ENCODE measurements around the gene RASAL2. TPM values are rescaled to one million over a fixed set of nuclear protein-coding genes. Genes with fewer than 3 reads are reported as not detected.

Gene RASAL2
- total RNA-seq, 1 donor from 2014 or later: 12.4 TPM

DNA sequence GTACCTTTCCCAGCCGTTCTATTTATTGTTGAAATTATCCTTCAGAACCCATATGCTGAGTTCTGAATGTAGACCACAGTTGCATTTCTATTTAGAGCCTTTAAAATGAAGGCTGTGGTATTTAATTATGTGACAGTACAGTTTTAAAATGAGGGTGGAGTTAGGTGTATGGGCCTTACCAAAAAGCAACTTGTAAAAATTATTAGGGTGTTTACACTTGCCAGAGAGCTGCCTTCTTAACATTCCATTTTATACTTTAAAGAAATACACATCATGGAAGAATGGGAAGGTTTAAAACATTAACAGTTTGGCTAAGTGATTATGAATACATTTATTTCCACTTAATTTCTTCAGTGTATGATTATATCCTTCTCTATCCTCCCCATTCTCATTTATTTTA, 75.7 kb downstream of the RASAL2 start:
- Histone ChIP-seq H3K27me3 (ENCODE audit: control insufficient read depth, insufficient read depth, low read length) (no peaks in the 10 kb centered on the region), H3K36me3 (ENCODE audit: control insufficient read depth, insufficient read depth, low read length) (no peaks in the 10 kb centered on the region), H3K4me3 (ENCODE audit: low read depth, low read length) (no peak overlapping the region)
- TF ChIP-seq CTCF (IDR thresholded peaks at IDR 0.05; ENCODE audit: insufficient read depth, low read length, severe bottlenecking): no peak
- FAIRE-seq (no peak), DNase-seq (ENCODE audit: low read depth) (no peak)

DNA sequence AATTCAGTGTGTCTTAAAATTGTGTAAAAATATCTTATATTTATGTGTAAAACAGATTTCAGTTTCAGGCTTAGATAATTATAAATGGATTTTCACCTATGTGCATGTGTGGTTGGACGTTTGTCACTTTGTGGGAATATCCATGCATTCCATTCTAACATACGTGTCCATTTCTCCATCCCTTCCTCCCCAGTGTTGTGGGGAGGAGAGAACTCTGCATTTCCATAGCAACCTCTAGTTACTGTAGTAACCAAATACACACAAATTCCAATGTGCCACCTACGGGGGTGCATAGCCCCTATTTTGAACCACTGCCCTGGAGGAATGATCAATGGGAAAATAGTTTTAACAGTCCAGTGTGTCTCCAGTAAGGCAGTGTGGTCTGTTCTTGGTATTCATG, 79.0 kb downstream of the RASAL2 start:
- H3K36me3 ChIP-seq (ENCODE audit: control insufficient read depth, insufficient read depth, low read length): no peaks in the 10 kb centered on the region
- H3K4me3 ChIP-seq (ENCODE audit: low read depth, low read length): no peak overlapping the region
- DNase-seq (ENCODE audit: low read depth) (peak; percentile 45), FAIRE-seq (no peak)
- no peaks in the 10 kb centered on the region for H3K27me3 ChIP-seq (ENCODE audit: control insufficient read depth, insufficient read depth, low read length)
- no peak for TF ChIP-seq CTCF (IDR thresholded peaks at IDR 0.05; ENCODE audit: insufficient read depth, low read length, severe bottlenecking)

- Histone ChIP-seq H3K4me3 (ENCODE audit: low read depth, low read length) (no peak overlapping the region), H3K36me3 (ENCODE audit: control insufficient read depth, insufficient read depth, low read length) (no peaks in the 10 kb centered on the region), H3K27me3 (ENCODE audit: control insufficient read depth, insufficient read depth, low read length) (no peaks in the 10 kb centered on the region)
- FAIRE-seq (no peak), DNase-seq (ENCODE audit: low read depth) (no peak)
- TF ChIP-seq CTCF (IDR thresholded peaks at IDR 0.05; ENCODE audit: insufficient read depth, low read length, severe bottlenecking): no peak
These were observed 80.6 kb downstream of the RASAL2 start for GRCh38 chr1:178174539-178174938.

DNA sequence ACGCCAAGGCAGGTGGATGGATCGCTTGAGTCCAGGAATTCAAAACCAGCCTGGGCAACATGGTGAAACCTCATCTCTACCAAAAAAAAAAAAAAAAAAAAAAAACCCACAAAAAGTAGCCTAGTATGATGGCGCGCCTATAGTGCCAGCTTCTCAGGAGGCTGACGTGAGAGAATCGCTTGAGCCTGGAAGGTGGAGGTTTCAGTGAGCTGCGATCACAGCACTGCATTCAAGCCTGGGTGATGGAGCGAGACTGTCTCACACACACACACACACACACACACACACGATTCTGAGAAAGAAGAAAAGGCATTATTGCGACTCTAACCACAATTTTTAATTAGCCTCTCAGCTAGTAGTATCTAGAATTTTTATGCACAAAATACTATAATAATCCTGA, 86.5 kb downstream of the RASAL2 start:
- DNase-seq (ENCODE audit: low read depth) (no peak), FAIRE-seq (no peak)
- H3K27me3 ChIP-seq (ENCODE audit: control insufficient read depth, insufficient read depth, low read length): no peaks in the 10 kb centered on the region
- TF ChIP-seq CTCF (IDR thresholded peaks at IDR 0.05; ENCODE audit: insufficient read depth, low read length, severe bottlenecking): no peak
- H3K36me3 ChIP-seq (ENCODE audit: control insufficient read depth, insufficient read depth, low read length): no peaks in the 10 kb centered on the region
- no peak overlapping the region for H3K4me3 ChIP-seq (ENCODE audit: low read depth, low read length)

GRCh38 chr1:178183796-178184195, 89.9 kb downstream of the RASAL2 start:
- no peaks in the 10 kb centered on the region for H3K27me3 ChIP-seq (ENCODE audit: control insufficient read depth, insufficient read depth, low read length)
- TF ChIP-seq CTCF (IDR thresholded peaks at IDR 0.05; ENCODE audit: insufficient read depth, low read length, severe bottlenecking): no peak
- no peak for FAIRE-seq

GRCh38 chr1:178188306-178188705, 94.4 kb downstream of the RASAL2 start:
- no peaks in the 10 kb centered on the region for H3K27me3 ChIP-seq (ENCODE audit: control insufficient read depth, insufficient read depth, low read length)
- no peak for FAIRE-seq
- H3K36me3 ChIP-seq (ENCODE audit: control insufficient read depth, insufficient read depth, low read length): no peaks in the 10 kb centered on the region
- no peak for TF ChIP-seq CTCF (IDR thresholded peaks at IDR 0.05; ENCODE audit: insufficient read depth, low read length, severe bottlenecking)
- no peak for DNase-seq (ENCODE audit: low read depth)
- no peak overlapping the region for H3K4me3 ChIP-seq (ENCODE audit: low read depth, low read length)

More at GRCh38 chr1:178183796-178184195, 89.9 kb downstream of the RASAL2 start:
- Histone ChIP-seq H3K36me3 (ENCODE audit: control insufficient read depth, insufficient read depth, low read length) (no peaks in the 10 kb centered on the region), H3K4me3 (ENCODE audit: low read depth, low read length) (no peak overlapping the region)
- DNase-seq (ENCODE audit: low read depth): no peak
